ENCODE data around the gene ITGB6.

- TF ChIP-seq CTCF (conservative IDR thresholded peaks at IDR 0.05), result no peak
- no peak for TF ChIP-seq ZFX (IDR thresholded peaks at IDR 0.05)
Measured at GRCh38 chr2:160157861-160158829, 41.9 kb downstream of the ITGB6 start.

Measured in C4-2B (cell line).